Stimulated activated CD8-positive, alpha-beta memory T cell treated with anti-CD3 and anti-CD28 coated beads, Interleukin-4, amount 100 ng/mL, for 24 hours (primary cell): ENCODE results near the gene HLA-DPA1.
"Not testable (repeated sequence)": the region's sequence is repeated elsewhere in the genome, so short reads cannot be mapped to it uniquely, and the experiment has no call there.

Source experiments
- DNase-seq: peaks from one replicate; pipeline ENCODE4 v3.0.0-alpha.2; 2020; ENCODE audit warnings: low read depth

HLA-DPA1 gene

GRCh38 chr6:33073431-33073871, at the start of gene HLA-DPA1:
Gene HLA-DPA1, minus strand, starts transcription at chr6:33073649.
- no peak for DNase-seq

DNA sequence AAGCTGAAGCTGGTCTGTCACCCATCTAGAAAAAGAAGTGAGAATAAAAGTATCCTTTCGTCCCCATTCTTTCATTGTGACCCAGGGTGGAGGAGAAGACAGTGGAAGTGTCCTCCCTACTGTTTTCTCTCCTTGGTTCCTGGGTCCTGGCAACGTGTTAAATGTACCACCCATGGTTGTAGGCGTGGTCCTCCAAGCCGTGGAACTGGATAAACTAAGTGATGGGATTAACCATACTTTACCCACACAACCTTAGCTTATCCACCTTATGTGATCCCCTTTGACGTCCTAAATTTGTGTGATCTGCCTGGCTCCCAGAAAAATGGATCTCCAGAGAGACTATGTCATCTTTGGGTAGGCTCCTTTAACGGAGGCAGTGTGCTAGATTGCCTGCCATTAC, 49.7 kb upstream of the HLA-DPA1 start:
- no peak for DNase-seq

- DNase-seq = no peak
These were observed 46.6 kb upstream of the HLA-DPA1 start for GRCh38 chr6:33120001-33120400.

GRCh38 chr6:33118525-33119123, 45.2 kb upstream of the HLA-DPA1 start:
- no peak for DNase-seq

- DNase-seq = no peak
These were observed 44.4 kb upstream of the HLA-DPA1 start for GRCh38 chr6:33117811-33118277.

GRCh38 chr6:33116841-33117711, 43.6 kb upstream of the HLA-DPA1 start:
- DNase-seq = no peak

- no peak for DNase-seq
These were observed 43.0 kb upstream of the HLA-DPA1 start for GRCh38 chr6:33116417-33116816.

- no peak for DNase-seq
These were observed 41.0 kb upstream of the HLA-DPA1 start for GRCh38 chr6:33114406-33114805.

GRCh38 chr6:33113755-33114154, 40.3 kb upstream of the HLA-DPA1 start:
- no peak for DNase-seq

DNA sequence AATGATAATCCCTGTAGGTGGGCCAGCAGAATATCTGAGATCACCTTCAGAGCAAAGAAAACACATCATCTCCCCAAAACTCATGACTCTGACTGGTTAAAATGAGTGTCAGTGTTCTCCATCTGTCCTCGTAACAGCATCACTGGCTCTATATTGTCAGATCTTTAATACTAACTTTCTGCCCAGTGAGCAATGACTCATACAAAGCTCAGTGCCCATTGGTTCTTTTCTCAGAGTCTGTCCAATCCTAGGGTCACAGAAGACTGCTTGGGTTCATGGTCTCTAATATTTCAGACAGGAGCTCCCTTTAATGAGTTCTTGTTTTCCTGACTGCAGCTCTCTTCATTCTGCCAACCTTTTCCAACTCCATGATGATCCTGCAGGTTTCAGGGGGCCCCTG, 38.7 kb upstream of the HLA-DPA1 start:
- DNase-seq = no peak

DNA sequence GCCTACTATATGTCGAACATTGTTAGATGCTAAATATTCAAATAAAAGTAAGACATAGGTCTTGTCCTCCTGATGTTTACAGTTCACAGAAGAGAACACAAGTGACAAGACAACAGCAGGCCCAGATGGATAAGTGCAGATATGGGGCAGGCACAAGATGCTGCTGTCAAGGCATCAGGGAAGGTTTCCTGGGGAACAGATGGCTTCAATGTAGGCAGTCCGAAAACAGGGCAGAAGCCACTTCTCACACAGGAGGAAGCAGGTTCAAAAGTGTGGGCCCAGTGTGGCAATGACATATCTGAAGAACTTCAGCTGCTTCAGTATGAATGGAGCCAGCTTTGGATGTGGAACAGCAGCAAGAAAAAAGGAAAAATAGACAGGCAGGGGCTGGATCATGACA, 34.9 kb upstream of the HLA-DPA1 start:
- no peak for DNase-seq

GRCh38 chr6:33107641-33108040, 34.2 kb upstream of the HLA-DPA1 start:
- DNase-seq = no peak

GRCh38 chr6:33105916-33106871, 32.7 kb upstream of the HLA-DPA1 start:
- no peak for DNase-seq

GRCh38 chr6:33105386-33105785, 31.9 kb upstream of the HLA-DPA1 start:
- no peak for DNase-seq

- DNase-seq = no peak
These were observed 31.4 kb upstream of the HLA-DPA1 start for GRCh38 chr6:33104887-33105286.

DNA sequence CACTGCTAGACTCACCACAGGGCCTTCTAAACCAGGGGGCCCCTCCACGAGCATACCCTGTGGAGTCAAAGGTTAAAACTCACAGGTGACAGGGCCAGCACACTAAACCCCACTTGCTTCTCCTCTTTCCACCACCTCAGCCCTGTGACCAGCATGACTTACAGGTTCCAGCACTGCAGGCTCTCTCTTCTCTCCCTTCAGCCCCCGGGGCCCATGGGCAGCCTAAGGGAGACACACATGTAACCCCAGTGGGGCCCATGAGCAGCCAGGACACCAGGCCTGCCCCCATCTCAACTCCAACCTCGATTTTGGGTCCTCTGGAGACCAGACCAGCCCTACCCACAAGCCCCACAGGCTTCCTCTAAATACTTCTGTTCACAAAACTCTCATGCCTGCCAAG, 30.3 kb upstream of the HLA-DPA1 start:
- DNase-seq = no peak

DNA sequence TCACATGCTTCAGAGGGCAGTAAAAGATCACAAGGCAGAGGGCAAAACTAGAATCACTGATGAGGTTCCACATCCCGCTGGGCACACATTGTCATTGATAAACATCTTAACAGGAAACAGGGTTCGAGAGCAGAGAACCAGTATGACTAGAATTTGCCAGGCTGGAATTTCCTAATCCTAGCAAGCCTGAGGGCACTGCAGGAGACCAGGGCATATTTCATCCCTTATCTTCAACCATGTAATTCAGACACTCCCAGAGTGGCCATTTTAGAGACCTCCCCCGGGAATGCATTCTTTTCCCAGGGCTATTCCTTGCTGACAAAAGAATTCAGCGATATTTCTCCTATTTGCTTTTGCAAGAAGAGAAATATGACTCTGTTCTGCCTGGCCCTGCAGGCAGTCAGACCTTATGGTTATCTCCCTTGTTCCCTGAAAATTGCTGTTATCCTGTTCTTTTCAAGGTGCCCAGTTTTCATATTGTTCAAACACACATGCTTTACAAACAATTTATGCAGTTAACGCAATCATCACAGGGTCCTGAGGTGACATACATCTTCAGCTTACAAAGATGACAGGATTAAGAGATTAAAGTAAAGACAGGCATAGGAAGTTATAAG, 27.8 kb upstream of the HLA-DPA1 start:
- DNase-seq = not testable (repeated sequence)

GRCh38 chr6:33095681-33096080, 22.2 kb upstream of the HLA-DPA1 start:
- DNase-seq = no peak

- DNase-seq = no peak
These were observed 20.4 kb upstream of the HLA-DPA1 start for GRCh38 chr6:33093855-33094254.

GRCh38 chr6:33092385-33092784, 18.9 kb upstream of the HLA-DPA1 start:
- DNase-seq = no peak

- peak; percentile 42 for DNase-seq
These were observed 18.5 kb upstream of the HLA-DPA1 start for GRCh38 chr6:33091957-33092356.
